IMR-90 (cell line): ENCODE measurements around the gene GPD1. TPM values are rescaled to one million over a fixed set of nuclear protein-coding genes. Genes with fewer than 3 reads are reported as not detected.

Experiments
- ATAC-seq: fragments of 200-7000 bp; cut with Tn5 transposase; 2 replicates; pipeline ENCODE4 v1.9.1; 2020; ENCODE audit warnings: low read depth, mild to moderate bottlenecking, moderate library complexity
- BruUV-seq: library from RNA; stranded (reverse); fragments of 400-500 nt; replicated peaks from 2 replicates; lab custom pipeline; 2021; lab: Mats Ljungman, UMichigan
- CTCF ChIA-PET: fragments of 300-600 bp; formaldehyde crosslinking; extraction: SDS; loops from one replicate; lab custom pipeline; 2021; ENCODE audit warnings: antibody characterized with exemption; lab: Yijun Ruan, JAX
- POLR2A ChIA-PET: fragments of 300-600 bp; sonication (Branson Sonifier 250); formaldehyde crosslinking; loops from one replicate; lab custom pipeline; 2022; ENCODE audit warnings: antibody characterized with exemption; ENCODE audit not compliant: unreplicated experiment; lab: Charles Lee
- DNase-seq: peaks from one replicate; pipeline ENCODE4 v3.0.0; 2013
- H2AFZ ChIP-seq: replicated peaks from 2 replicates; pipeline ENCODE3; 2013; ENCODE audit warnings: low read length, mild to moderate bottlenecking; ENCODE audit not compliant: poor library complexity
- H2AK5ac ChIP-seq: 2 replicates; pipeline ENCODE4 v1.6.1; 2013; ENCODE audit warnings: low read depth, low read length, inconsistent platforms
- H2AK9ac ChIP-seq: replicated peaks from 2 replicates; pipeline ENCODE3; 2013; ENCODE audit warnings: mild to moderate bottlenecking, low read depth, low read length, moderate library complexity; ENCODE audit not compliant: poor library complexity
- H2BK120ac ChIP-seq: 2 replicates; pipeline ENCODE4 v1.6.1; 2013; ENCODE audit warnings: low read depth, low read length, inconsistent platforms
- H2BK15ac ChIP-seq: 3 replicates; pipeline ENCODE4 v1.6.1; 2013; ENCODE audit warnings: low read depth, low read length, inconsistent platforms
- H2BK20ac ChIP-seq: 2 replicates; pipeline ENCODE4 v1.6.1; 2013; ENCODE audit warnings: low read depth, mild to moderate bottlenecking, inconsistent platforms, low read length, moderate library complexity
- H2BK5ac ChIP-seq: 2 replicates; pipeline ENCODE4 v1.6.1; 2013; ENCODE audit warnings: mild to moderate bottlenecking, low read depth, low read length, inconsistent platforms; ENCODE audit not compliant: poor library complexity, severe bottlenecking
- H3K14ac ChIP-seq: replicated peaks from 2 replicates; pipeline ENCODE4 v1.6.1; 2013; ENCODE audit warnings: low read depth, low read length, inconsistent platforms
- H3K18ac ChIP-seq: 2 replicates; pipeline ENCODE4 v1.6.1; 2013; ENCODE audit warnings: low read depth, low read length, control low read depth
- H3K23ac ChIP-seq: 2 replicates; pipeline ENCODE4 v1.6.1; 2013; ENCODE audit warnings: low read depth, low read length, inconsistent platforms
- H3K27ac ChIP-seq: 2 replicates; pipeline ENCODE4 v1.5.1; 2013; ENCODE audit warnings: mild to moderate bottlenecking, control low read depth, low read length; ENCODE audit not compliant: insufficient read depth
- H3K27me3 ChIP-seq: 2 replicates; pipeline ENCODE4 v1.6.1; 2013; ENCODE audit warnings: low read length; ENCODE audit not compliant: control insufficient read depth, insufficient read depth
- H3K36me3 ChIP-seq: 2 replicates; pipeline ENCODE4 v1.6.1; 2013; ENCODE audit warnings: low read length, mixed read lengths; ENCODE audit not compliant: control insufficient read depth, insufficient read depth
- H3K4ac ChIP-seq: 2 replicates; pipeline ENCODE4 v1.6.1; 2013; ENCODE audit warnings: low read depth, low read length, inconsistent platforms
- H3K4me1 ChIP-seq: 2 replicates; pipeline ENCODE4 v1.6.1; 2013; ENCODE audit warnings: low read length, mixed read lengths; ENCODE audit not compliant: control insufficient read depth, insufficient read depth
- H3K4me2 ChIP-seq: 2 replicates; pipeline ENCODE4 v1.6.1; 2013; ENCODE audit warnings: low read depth, mild to moderate bottlenecking, control low read depth, low read length, moderate library complexity
- H3K4me3 ChIP-seq: 2 replicates; pipeline ENCODE4 v1.5.1; 2013; ENCODE audit warnings: low read depth, mild to moderate bottlenecking, control low read depth, low read length, moderate library complexity; ENCODE audit not compliant: insufficient read depth
- H3K56ac ChIP-seq: 2 replicates; pipeline ENCODE4 v1.6.1; 2013; ENCODE audit warnings: low read length, inconsistent platforms; ENCODE audit not compliant: insufficient read depth; ENCODE audit errors: extremely low read depth
- H3K79me1 ChIP-seq, 2 experiments: 2 replicates each; pipeline ENCODE4 v1.6.1; 2013; ENCODE audit warnings: low read length in 2 of 2, inconsistent platforms in 1 of 2, low read depth in 1 of 2
- H3K9ac ChIP-seq: 2 replicates; pipeline ENCODE4 v1.6.1; 2013; ENCODE audit warnings: low read depth, low read length, control low read depth
- H3K9me1 ChIP-seq: 2 replicates; pipeline ENCODE4 v1.6.1; 2013; ENCODE audit warnings: low read length, inconsistent platforms; ENCODE audit not compliant: insufficient read depth
- H3K9me3 ChIP-seq: 2 replicates; pipeline ENCODE4 v1.6.1; 2013; ENCODE audit warnings: low read length; ENCODE audit not compliant: control insufficient read depth, insufficient read depth
- H4K20me1 ChIP-seq: 2 replicates; pipeline ENCODE4 v1.6.1; 2013; ENCODE audit warnings: low read length, inconsistent platforms; ENCODE audit not compliant: insufficient read depth
- H4K5ac ChIP-seq: 2 replicates; pipeline ENCODE4 v1.6.1; 2013; ENCODE audit warnings: mild to moderate bottlenecking, low read depth, low read length, control low read depth
- H4K8ac ChIP-seq, 2 experiments: 2 replicates each; pipeline ENCODE4 v1.6.1; 2013; ENCODE audit warnings: low read depth in 2 of 2, low read length in 2 of 2, control low read depth in 1 of 2, inconsistent platforms in 1 of 2
- H4K91ac ChIP-seq: 2 replicates; pipeline ENCODE4 v1.6.1; 2013; ENCODE audit warnings: low read depth, low read length, inconsistent platforms; ENCODE audit not compliant: insufficient read depth
- BHLHE40 ChIP-seq: fragments of 150-350 bp; IDR thresholded peaks from 2 replicates; pipeline ENCODE4 v1.6.1; 2016; ENCODE audit warnings: mild to moderate bottlenecking, low read depth, low read length
- CEBPB ChIP-seq: IDR thresholded peaks from 2 replicates; pipeline ENCODE4 v1.6.1; 2012; ENCODE audit warnings: low read depth, low read length, improper control_type of control experiment
- FOS ChIP-seq: fragments of 150-350 bp; IDR thresholded peaks from 2 replicates; pipeline ENCODE4 v1.6.1; 2016; ENCODE audit warnings: low read depth, low read length
- NFE2L2 ChIP-seq: fragments of 150-350 bp; IDR thresholded peaks from 2 replicates; pipeline ENCODE4 v1.6.1; 2016; ENCODE audit warnings: low read depth, mild to moderate bottlenecking, low read length
- RCOR1 ChIP-seq: IDR thresholded peaks from 2 replicates; pipeline ENCODE4 v1.6.1; 2012; ENCODE audit warnings: mild to moderate bottlenecking, low read length, improper control_type of control experiment; ENCODE audit not compliant: insufficient replicate concordance
- WGBS, 2 experiments: methylation state at CpG; one replicate each; pipeline versions ENCODE4 v1.1.5 to v1.1.7; 2013; ENCODE audit warnings: missing lambda C conversion rate in 2 of 2; ENCODE audit not compliant: insufficient read length in 1 of 2; ENCODE audit errors: extremely low coverage in 2 of 2; 5-methylcytosine and 5-hydroxymethylcytosine counted together
- dilution Hi-C: fragments of 300-500 bp; cut with HindIII; formaldehyde crosslinking; loops from one replicate; pipeline ENCODE4 v1.14.3; 2018; ENCODE audit warnings: low sequenced_read_pairs; ENCODE audit not compliant: unreplicated experiment
- in situ Hi-C: fragments of 300-500 bp; cut with MboI; formaldehyde crosslinking; loops from 3 replicates; pipeline ENCODE4 v1.14.3; 2019; ENCODE audit warnings: low sequenced_read_pairs, inconsistent platforms, mixed read lengths
- intact Hi-C: fragments of 100-400 bp; cut with micrococcal nuclease; formaldehyde crosslinking; loops from 2 replicates; pipeline ENCODE4 v1.10.0; 2022
- polyA plus RNA-seq, 3 experiments: library from polyadenylated mRNA; depleted of rRNA; stranded (reverse); fragments of >200 nt; gene quantifications; 2 replicates each; pipeline ENCODE4 v1.2.3, GENCODE V29; 2012; ENCODE audit warnings: low replicate concordance in 1 of 3
- total RNA-seq: library from RNA; depleted of rRNA; stranded (reverse); fragments of >200 nt; gene quantifications from 2 replicates; pipeline ENCODE4 v1.2.3, GENCODE V29; 2012

Gene GPD1
- total and polyA plus RNA-seq, 2 of the 4 experiments (the other 2 are of a cell fraction) = 0.05 to 0.18 TPM

- Histone ChIP-seq H3K27ac (no peak overlapping the region), H3K4me1 (no peaks in the 10 kb centered on the region), H3K9me1 (no peaks in the 10 kb centered on the region; the same call in 1 of the 2 replicates), H3K9ac (no peak overlapping the region), H4K8ac (no peak overlapping the region), H2BK5ac (no peak overlapping the region), H3K36me3 (peaks cover 33% of the 10 kb centered on the region), H3K56ac (no peak overlapping the region), H4K91ac (no peak overlapping the region), H3K9me3 (no peaks in the 10 kb centered on the region), H2AFZ (no peak overlapping the region), H3K4me3 (no peak overlapping the region), H2BK20ac (no peak overlapping the region), H3K23ac (no peak overlapping the region), H3K27me3 (no peaks in the 10 kb centered on the region), H2AK9ac (no peak overlapping the region), H3K18ac (no peak overlapping the region), H3K14ac (no peak overlapping the region), H3K4me2 (no peak overlapping the region), H2BK15ac (no peak overlapping the region), H3K79me1 (peaks cover 4 to 49% of the 10 kb centered on the region in 2 experiments), H2BK120ac (no peak overlapping the region), H2AK5ac (no peak overlapping the region), H4K20me1 (peaks cover 5% of the 10 kb centered on the region; the same call in 1 of the 2 replicates), H3K4ac (no peak overlapping the region), H4K5ac (no peak overlapping the region)
- no CpG with 5 or more reads among the region's 2 CpGs for WGBS, 2 experiments
- in situ Hi-C loops = no loop called here
- DNase-seq (no peak), ATAC-seq (no peak)
- intact Hi-C loops = no loop called here
- ChIA-PET CTCF (no interaction called here), POLR2A (no interaction called here)
- no TSS peak for BruUV-seq
- dilution Hi-C loops = no loop called here
- TF ChIP-seq BHLHE40 (no peak), FOS (no peak), RCOR1 (no peak), NFE2L2 (no peak), CEBPB (no peak)
Observed at GRCh38 chr12:50127546-50127945, 23.7 kb downstream of the GPD1 start.
